ENCODE measurements around the gene COPS8. TPM values are rescaled to one million over a fixed set of nuclear protein-coding genes. Genes with fewer than 3 reads are reported as not detected.

COPS8 gene
- polyA plus RNA-seq, 3 donors: 20.5 to 39.2 (median 36.4) TPM

DNA sequence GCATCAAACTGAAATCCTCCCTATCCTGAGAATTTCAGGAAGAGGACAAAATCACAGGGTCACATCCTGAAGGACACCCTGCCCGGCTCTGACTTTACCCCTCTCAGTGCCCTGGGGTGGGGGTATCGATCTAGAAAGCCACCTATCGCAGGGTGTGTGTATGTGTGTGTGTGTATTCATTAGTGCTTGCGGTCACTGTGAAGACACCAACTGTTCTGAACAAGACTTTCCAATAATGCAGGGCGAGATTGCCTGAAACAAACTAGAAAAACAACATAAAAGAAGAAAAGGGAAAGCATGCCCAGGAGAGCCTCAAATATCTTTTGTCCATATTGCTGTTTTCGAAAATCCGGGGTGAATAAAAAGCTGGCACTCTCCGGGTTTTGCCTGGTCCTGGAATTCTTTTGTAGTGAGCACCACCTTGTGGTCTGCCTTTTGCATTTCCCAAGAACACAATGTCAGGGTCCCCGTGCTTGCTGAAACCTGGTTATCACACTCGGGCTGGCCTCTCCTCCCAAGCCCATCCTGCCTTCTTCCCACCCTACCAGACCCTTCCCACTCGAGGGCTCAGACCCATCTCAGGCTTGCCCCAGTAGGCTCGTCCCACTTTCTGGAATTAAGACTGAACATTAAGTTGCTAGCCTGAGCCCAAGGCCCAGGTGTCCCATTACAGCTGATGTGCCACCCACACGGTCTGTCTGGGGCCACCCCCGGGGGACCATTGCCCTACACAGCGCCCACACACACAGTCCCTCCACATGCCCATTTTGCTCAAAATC lies 25.0 kb upstream of the COPS8 start:
- peaks cover 0 to 4% (median 3%) of the 10 kb centered on the region in 3 donors for H3K27me3 Mint-ChIP-seq (ENCODE audit: low read depth in 3 of 3)
- 32% methylated on average over 9 of the region's 15 CpGs for WGBS (ENCODE audit: insufficient coverage)
- H3K4me3 Mint-ChIP-seq: peak overlapping the region in 1 of 2 donors; percentile 14
- H2AFZ ChIP-seq (ENCODE audit: insufficient read depth, low read depth, low read length, poor library complexity, severe bottlenecking): no peak overlapping the region
- no peaks in the 10 kb centered on the region for H3K79me2 ChIP-seq (ENCODE audit: insufficient read depth, low read length)
- H3K27me3 ChIP-seq (ENCODE audit: control insufficient read depth in 2 of 2, insufficient read depth in 2 of 2, low read length in 2 of 2): no peaks in the 10 kb centered on the region
- no peaks in the 10 kb centered on the region for H3K36me3 Mint-ChIP-seq
- H3K4me2 ChIP-seq (replicated peaks; ENCODE audit: extremely low read depth, low read length, poor library complexity, severe bottlenecking): no peak overlapping the region
- DNase-seq: peak; percentile 6 to 32 (median 21)
- no peaks in the 10 kb centered on the region for H3K9me3 Mint-ChIP-seq
- H3K4me1 ChIP-seq (ENCODE audit: control insufficient read depth in 1 of 2, insufficient read depth in 2 of 2, low read length in 2 of 2): peaks cover 0 to 3% of the 10 kb centered on the region in 2 donors
- peaks cover 8% of the 10 kb centered on the region for H3K4me1 Mint-ChIP-seq
- intact Hi-C loops (cut with micrococcal nuclease): loop anchor here in 1 of 2 donors (5.0 kb wide), 1 partner anchor 713 kb away; no protein-coding TSS in a partner anchor
- TF ChIP-seq, protein P1, sequence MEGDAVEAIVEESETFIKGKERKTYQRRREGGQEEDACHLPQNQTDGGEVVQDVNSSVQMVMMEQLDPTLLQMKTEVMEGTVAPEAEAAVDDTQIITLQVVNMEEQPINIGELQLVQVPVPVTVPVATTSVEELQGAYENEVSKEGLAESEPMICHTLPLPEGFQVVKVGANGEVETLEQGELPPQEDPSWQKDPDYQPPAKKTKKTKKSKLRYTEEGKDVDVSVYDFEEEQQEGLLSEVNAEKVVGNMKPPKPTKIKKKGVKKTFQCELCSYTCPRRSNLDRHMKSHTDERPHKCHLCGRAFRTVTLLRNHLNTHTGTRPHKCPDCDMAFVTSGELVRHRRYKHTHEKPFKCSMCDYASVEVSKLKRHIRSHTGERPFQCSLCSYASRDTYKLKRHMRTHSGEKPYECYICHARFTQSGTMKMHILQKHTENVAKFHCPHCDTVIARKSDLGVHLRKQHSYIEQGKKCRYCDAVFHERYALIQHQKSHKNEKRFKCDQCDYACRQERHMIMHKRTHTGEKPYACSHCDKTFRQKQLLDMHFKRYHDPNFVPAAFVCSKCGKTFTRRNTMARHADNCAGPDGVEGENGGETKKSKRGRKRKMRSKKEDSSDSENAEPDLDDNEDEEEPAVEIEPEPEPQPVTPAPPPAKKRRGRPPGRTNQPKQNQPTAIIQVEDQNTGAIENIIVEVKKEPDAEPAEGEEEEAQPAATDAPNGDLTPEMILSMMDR (IDR thresholded peaks at IDR 0.05): peak; percentile 50
- H3K9ac ChIP-seq (ENCODE audit: insufficient read depth, low read length, poor library complexity, severe bottlenecking): no peak overlapping the region
- H3K27ac ChIP-seq (ENCODE audit: low read depth in 1 of 2, low read length in 2 of 2): no peak overlapping the region
- no peak overlapping the region for H3K27ac Mint-ChIP-seq
- no peaks in the 10 kb centered on the region for H3K9me3 ChIP-seq (replicated peaks in 1 of 2; ENCODE audit: control insufficient read depth in 1 of 2, insufficient read depth in 1 of 2, low read length in 2 of 2)
- H4K20me1 ChIP-seq (ENCODE audit: insufficient read depth, low read length): no peaks in the 10 kb centered on the region
- H3K36me3 ChIP-seq (replicated peaks in 1 of 2; ENCODE audit: control insufficient read depth in 1 of 2, insufficient read depth in 2 of 2, low read length in 2 of 2): no peaks in the 10 kb centered on the region
- H3K4me3 ChIP-seq (replicated peaks in 1 of 3; ENCODE audit: low read depth in 2 of 3, low read length in 3 of 3): no peak overlapping the region

DNA sequence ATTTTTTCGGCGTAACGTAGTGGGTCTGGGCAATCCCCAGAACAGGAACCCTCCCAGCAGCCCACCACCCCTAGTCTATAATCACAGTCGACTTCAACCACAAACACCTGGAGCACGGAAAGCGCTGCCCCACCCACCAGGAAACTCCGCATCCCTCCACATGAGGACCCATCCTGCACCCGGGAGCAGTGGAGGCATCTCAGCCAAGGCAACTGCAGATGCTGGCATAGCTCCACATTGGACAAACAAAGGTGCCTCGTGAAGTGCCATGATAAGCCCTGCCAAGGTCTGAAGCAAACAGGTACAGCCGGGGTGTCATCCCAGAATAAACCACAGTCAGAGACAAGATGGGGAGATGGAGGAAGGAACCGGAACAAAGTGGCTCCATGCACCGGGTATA lies 24.3 kb upstream of the COPS8 start:
- intact Hi-C loops (cut with micrococcal nuclease): loop anchor here in 1 of 2 donors (5.0 kb wide), 1 partner anchor 714 kb away; no protein-coding TSS in a partner anchor
- WGBS (ENCODE audit: insufficient coverage): 84% methylated on average over 9 of the region's 12 CpGs
- Histone ChIP-seq H3K27me3 (ENCODE audit: control insufficient read depth in 2 of 2, insufficient read depth in 2 of 2, low read length in 2 of 2) (no peaks in the 10 kb centered on the region), H3K9ac (ENCODE audit: insufficient read depth, low read length, poor library complexity, severe bottlenecking) (no peak overlapping the region), H3K4me3 (replicated peaks in 1 of 3; ENCODE audit: low read depth in 2 of 3, low read length in 3 of 3) (no peak overlapping the region), H4K20me1 (ENCODE audit: insufficient read depth, low read length) (no peaks in the 10 kb centered on the region), H3K27ac (ENCODE audit: low read depth in 1 of 2, low read length in 2 of 2) (no peak overlapping the region), H3K9me3 (replicated peaks in 1 of 2; ENCODE audit: control insufficient read depth in 1 of 2, insufficient read depth in 1 of 2, low read length in 2 of 2) (no peaks in the 10 kb centered on the region), H2AFZ (ENCODE audit: insufficient read depth, low read depth, low read length, poor library complexity, severe bottlenecking) (no peak overlapping the region), H3K36me3 (replicated peaks in 1 of 2; ENCODE audit: control insufficient read depth in 1 of 2, insufficient read depth in 2 of 2, low read length in 2 of 2) (no peaks in the 10 kb centered on the region), H3K4me1 (ENCODE audit: control insufficient read depth in 1 of 2, insufficient read depth in 2 of 2, low read length in 2 of 2) (peaks cover 0 to 3% of the 10 kb centered on the region in 2 donors), H3K79me2 (ENCODE audit: insufficient read depth, low read length) (no peaks in the 10 kb centered on the region), H3K4me2 (replicated peaks; ENCODE audit: extremely low read depth, low read length, poor library complexity, severe bottlenecking) (no peak overlapping the region)
- no peaks in the 10 kb centered on the region for H3K36me3 Mint-ChIP-seq
- no peak overlapping the region for H3K27ac Mint-ChIP-seq
- H3K9me3 Mint-ChIP-seq: no peaks in the 10 kb centered on the region
- DNase-seq: no peak
- TF ChIP-seq, protein P1 (IDR thresholded peaks at IDR 0.05): no peak
- peaks cover 8% of the 10 kb centered on the region for H3K4me1 Mint-ChIP-seq
- peak overlapping the region in 1 of 2 donors; percentile 14 for H3K4me3 Mint-ChIP-seq
- H3K27me3 Mint-ChIP-seq (ENCODE audit: low read depth in 3 of 3): peaks cover 0 to 4% (median 3%) of the 10 kb centered on the region in 3 donors
